Glomerular visceral epithelial cell (primary cell): Measurements from ENCODE around the gene KRTAP9-1.
"Not testable (repeated sequence)": the region's sequence is repeated elsewhere in the genome, so short reads cannot be mapped to it uniquely, and the experiment has no call there.

Experiments used
- DNase-seq: peaks from one replicate; pipeline ENCODE4 v3.0.0-alpha.2; 2016; ENCODE audit errors: extremely low spot score

KRTAP9-1 gene

GRCh38 chr17:41178843-41179616 lies 10.7 kb upstream of the KRTAP9-1 start:
- peak; percentile 33 for DNase-seq

GRCh38 chr17:41184480-41184961 lies 5.2 kb upstream of the KRTAP9-1 start, which contains the start of gene KRTAP4-1:
TSS of gene KRTAP4-1 (minus strand) at chr17:41184911. CDS start at chr17:41184854, 57 bp downstream.
- DNase-seq = no peak

GRCh38 chr17:41185001-41185400 lies 4.7 kb upstream of the KRTAP9-1 start:
- no peak for DNase-seq

GRCh38 chr17:41186872-41187271 lies 2.8 kb upstream of the KRTAP9-1 start:
- no peak for DNase-seq

GRCh38 chr17:41190328-41190727 lies 641 bp downstream of the KRTAP9-1 start:
- DNase-seq = no peak

- no peak for DNase-seq
These were observed 6.4 kb downstream of the KRTAP9-1 start for GRCh38 chr17:41196068-41196467.

GRCh38 chr17:41199421-41200078 lies 9.9 kb downstream of the KRTAP9-1 start:
- DNase-seq = no peak

- peak; percentile 5 for DNase-seq
These were observed 22.3 kb downstream of the KRTAP9-1 start for GRCh38 chr17:41211845-41212466.

GRCh38 chr17:41212524-41213169 lies 23.0 kb downstream of the KRTAP9-1 start:
- no peak for DNase-seq

- DNase-seq = no peak
These were observed 26.0 kb downstream of the KRTAP9-1 start for GRCh38 chr17:41215681-41216080.

- no peak for DNase-seq
These were observed 34.1 kb downstream of the KRTAP9-1 start for GRCh38 chr17:41223821-41224220.

- no peak for DNase-seq
These were observed 36.4 kb downstream of the KRTAP9-1 start for GRCh38 chr17:41226051-41226450.

GRCh38 chr17:41226598-41227095 lies 37.0 kb downstream of the KRTAP9-1 start, which contains the start of gene KRTAP9-2:
TSS of gene KRTAP9-2 (plus strand) at chr17:41226648. CDS start at chr17:41226655, 7 bp downstream.
- DNase-seq = not testable (repeated sequence)

GRCh38 chr17:41230094-41230493 lies 40.4 kb downstream of the KRTAP9-1 start:
- no peak for DNase-seq

- no peak for DNase-seq
These were observed 42.0 kb downstream of the KRTAP9-1 start for GRCh38 chr17:41231731-41232130.

GRCh38 chr17:41232399-41233105 lies 42.9 kb downstream of the KRTAP9-1 start, which contains the start of gene KRTAP9-3:
TSS of gene KRTAP9-3 (plus strand) at chr17:41232449. CDS start at chr17:41232502, 53 bp downstream.
- DNase-seq = not testable (repeated sequence)

GRCh38 chr17:41237116-41237515 lies 47.4 kb downstream of the KRTAP9-1 start:
- DNase-seq = not testable (repeated sequence)

- not testable (repeated sequence) for DNase-seq
These were observed 48.3 kb downstream of the KRTAP9-1 start, which contains the start of gene KRTAP9-8 for GRCh38 chr17:41237949-41238437. TSS of gene KRTAP9-8 (plus strand) at chr17:41237999. CDS start at chr17:41238052, 53 bp downstream.
